HEK293T (cell line): ENCODE measurements around the gene CLK4.

Experiments used
- ARNT ChIP-seq: fragments of 450-650 bp; IDR thresholded peaks from 2 replicates; pipeline ENCODE4 v1.6.1; 2017; ENCODE audit warnings: mild to moderate bottlenecking
- BHLHE40 ChIP-seq: fragments of 450-650 bp; IDR thresholded peaks from 2 replicates; pipeline ENCODE4 v1.6.1; 2016; ENCODE audit warnings: mild to moderate bottlenecking, moderate library complexity, borderline replicate concordance
- FOXM1 ChIP-seq: fragments of 450-650 bp; IDR thresholded peaks from 2 replicates; pipeline ENCODE4 v1.6.1; 2017; ENCODE audit warnings: mild to moderate bottlenecking, borderline replicate concordance
- SP1 ChIP-seq: fragments of 450-650 bp; IDR thresholded peaks from 2 replicates; pipeline ENCODE4 v1.6.1; 2017
- SUZ12 ChIP-seq: fragments of 450-650 bp; IDR thresholded peaks from 2 replicates; pipeline ENCODE4 v1.6.1; 2016; ENCODE audit warnings: mild to moderate bottlenecking

- TF ChIP-seq FOXM1: no peak
- no peak for TF ChIP-seq ARNT
- no peak for TF ChIP-seq BHLHE40
- no peak for TF ChIP-seq SUZ12
- TF ChIP-seq SP1: no peak
Observed at GRCh38 chr5:178612299-178612698, 14.6 kb downstream of the CLK4 start.
